IMR-90 (cell line): ENCODE results near the gene ITGA3.

Experiments
- BHLHE40 ChIP-seq: fragments of 150-350 bp; IDR thresholded peaks from 2 replicates; pipeline ENCODE4 v1.6.1; 2016; ENCODE audit warnings: mild to moderate bottlenecking, low read depth, low read length
- CEBPB ChIP-seq: IDR thresholded peaks from 2 replicates; pipeline ENCODE4 v1.6.1; 2012; ENCODE audit warnings: low read depth, low read length, improper control_type of control experiment
- FOS ChIP-seq: fragments of 150-350 bp; IDR thresholded peaks from 2 replicates; pipeline ENCODE4 v1.6.1; 2016; ENCODE audit warnings: low read depth, low read length
- MAFK ChIP-seq: IDR thresholded peaks from 2 replicates; pipeline ENCODE4 v1.6.1; 2012; ENCODE audit warnings: low read depth, low read length, improper control_type of control experiment
- MAZ ChIP-seq: IDR thresholded peaks from 2 replicates; pipeline ENCODE4 v1.6.1; 2012; ENCODE audit warnings: low read depth, mild to moderate bottlenecking, low read length, improper control_type of control experiment, moderate library complexity, borderline replicate concordance
- MXI1 ChIP-seq: IDR thresholded peaks from 2 replicates; pipeline ENCODE4 v1.6.1; 2012; ENCODE audit warnings: low read depth, mild to moderate bottlenecking, low read length, moderate library complexity, borderline replicate concordance
- POLR2A ChIP-seq: IDR thresholded peaks from 2 replicates; pipeline ENCODE4 v1.6.1; 2012; ENCODE audit warnings: mild to moderate bottlenecking, low read depth, low read length
- RAD21 ChIP-seq: IDR thresholded peaks from 2 replicates; pipeline ENCODE4 v1.6.1; 2012; ENCODE audit warnings: low read length, improper control_type of control experiment
- RCOR1 ChIP-seq: IDR thresholded peaks from 2 replicates; pipeline ENCODE4 v1.6.1; 2012; ENCODE audit warnings: mild to moderate bottlenecking, low read length, improper control_type of control experiment; ENCODE audit not compliant: insufficient replicate concordance
- RFX5 ChIP-seq: IDR thresholded peaks from 2 replicates; pipeline ENCODE4 v1.8.0; 2012; ENCODE audit warnings: low read depth, mild to moderate bottlenecking, low read length, moderate library complexity
- SMC3 ChIP-seq: fragments of 150-350 bp; IDR thresholded peaks from 2 replicates; pipeline ENCODE4 v1.6.1; 2016; ENCODE audit warnings: low read depth, mild to moderate bottlenecking, antibody characterized with exemption, low read length, moderate library complexity
- TF ChIP-seq, protein P1 (sequence below): conservative IDR thresholded peaks from 2 replicates; pipeline ENCODE4 v1.5.1; 2012; ENCODE audit warnings: mild to moderate bottlenecking, low read depth, low read length, improper control_type of control experiment
- TF ChIP-seq, protein P2 (sequence below): fragments of 150-350 bp; IDR thresholded peaks from 2 replicates; pipeline ENCODE4 v1.6.1; 2016; ENCODE audit warnings: low read depth, mild to moderate bottlenecking, low read length, moderate library complexity, borderline replicate concordance
- TF ChIP-seq, protein P3 (sequence below): fragments of 150-350 bp; IDR thresholded peaks from 2 replicates; pipeline ENCODE4 v1.6.1; 2017; ENCODE audit warnings: mild to moderate bottlenecking, antibody characterized with exemption, low read length, low read depth

DNA sequence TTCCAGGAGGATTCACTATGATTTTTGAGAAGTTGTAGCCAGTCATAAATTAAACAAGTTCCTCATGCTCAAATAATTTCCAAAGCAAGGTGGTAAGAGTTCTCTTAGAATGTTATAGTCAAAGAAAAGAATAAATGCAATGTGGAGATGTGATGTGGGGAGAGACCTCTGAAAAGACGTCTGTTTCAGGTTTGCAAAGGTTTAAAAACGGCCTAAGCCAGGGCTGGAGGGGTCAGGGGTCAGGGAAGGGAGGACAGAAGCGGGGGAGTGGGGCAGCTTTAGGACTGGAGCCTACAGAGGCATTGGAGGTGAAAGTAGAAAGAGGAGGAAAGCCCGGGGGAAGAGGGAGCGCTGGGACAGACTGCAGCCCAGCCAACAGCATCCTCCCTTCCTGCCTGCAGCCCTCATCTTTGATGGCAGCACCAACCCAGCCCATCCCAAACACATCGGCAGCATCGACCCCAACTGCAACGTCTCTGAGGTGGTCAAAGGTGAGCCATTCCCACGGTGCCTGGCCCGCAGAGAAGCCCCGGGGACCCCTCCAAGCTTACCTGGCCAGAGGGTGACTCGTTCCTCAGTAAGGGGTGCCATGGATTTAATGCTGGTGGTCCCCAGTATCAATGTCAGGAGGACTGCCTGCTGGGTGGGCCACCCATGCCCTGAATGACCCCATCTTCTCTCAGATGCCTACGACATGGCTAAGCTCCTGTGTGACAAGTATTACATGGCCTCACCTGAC is 50.7 kb downstream of the ITGA3 start:
- TF ChIP-seq, protein P1, sequence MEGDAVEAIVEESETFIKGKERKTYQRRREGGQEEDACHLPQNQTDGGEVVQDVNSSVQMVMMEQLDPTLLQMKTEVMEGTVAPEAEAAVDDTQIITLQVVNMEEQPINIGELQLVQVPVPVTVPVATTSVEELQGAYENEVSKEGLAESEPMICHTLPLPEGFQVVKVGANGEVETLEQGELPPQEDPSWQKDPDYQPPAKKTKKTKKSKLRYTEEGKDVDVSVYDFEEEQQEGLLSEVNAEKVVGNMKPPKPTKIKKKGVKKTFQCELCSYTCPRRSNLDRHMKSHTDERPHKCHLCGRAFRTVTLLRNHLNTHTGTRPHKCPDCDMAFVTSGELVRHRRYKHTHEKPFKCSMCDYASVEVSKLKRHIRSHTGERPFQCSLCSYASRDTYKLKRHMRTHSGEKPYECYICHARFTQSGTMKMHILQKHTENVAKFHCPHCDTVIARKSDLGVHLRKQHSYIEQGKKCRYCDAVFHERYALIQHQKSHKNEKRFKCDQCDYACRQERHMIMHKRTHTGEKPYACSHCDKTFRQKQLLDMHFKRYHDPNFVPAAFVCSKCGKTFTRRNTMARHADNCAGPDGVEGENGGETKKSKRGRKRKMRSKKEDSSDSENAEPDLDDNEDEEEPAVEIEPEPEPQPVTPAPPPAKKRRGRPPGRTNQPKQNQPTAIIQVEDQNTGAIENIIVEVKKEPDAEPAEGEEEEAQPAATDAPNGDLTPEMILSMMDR = no peak
- TF ChIP-seq FOS (no peak), POLR2A (no peak), SMC3 (no peak), CEBPB (no peak), RAD21 (no peak), MAZ (no peak), RCOR1 (no peak), MXI1 (no peak), MAFK (no peak), BHLHE40 (no peak), RFX5 (no peak)
- TF ChIP-seq, protein P2, sequence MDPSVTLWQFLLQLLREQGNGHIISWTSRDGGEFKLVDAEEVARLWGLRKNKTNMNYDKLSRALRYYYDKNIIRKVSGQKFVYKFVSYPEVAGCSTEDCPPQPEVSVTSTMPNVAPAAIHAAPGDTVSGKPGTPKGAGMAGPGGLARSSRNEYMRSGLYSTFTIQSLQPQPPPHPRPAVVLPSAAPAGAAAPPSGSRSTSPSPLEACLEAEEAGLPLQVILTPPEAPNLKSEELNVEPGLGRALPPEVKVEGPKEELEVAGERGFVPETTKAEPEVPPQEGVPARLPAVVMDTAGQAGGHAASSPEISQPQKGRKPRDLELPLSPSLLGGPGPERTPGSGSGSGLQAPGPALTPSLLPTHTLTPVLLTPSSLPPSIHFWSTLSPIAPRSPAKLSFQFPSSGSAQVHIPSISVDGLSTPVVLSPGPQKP = no peak
- TF ChIP-seq, protein P3, sequence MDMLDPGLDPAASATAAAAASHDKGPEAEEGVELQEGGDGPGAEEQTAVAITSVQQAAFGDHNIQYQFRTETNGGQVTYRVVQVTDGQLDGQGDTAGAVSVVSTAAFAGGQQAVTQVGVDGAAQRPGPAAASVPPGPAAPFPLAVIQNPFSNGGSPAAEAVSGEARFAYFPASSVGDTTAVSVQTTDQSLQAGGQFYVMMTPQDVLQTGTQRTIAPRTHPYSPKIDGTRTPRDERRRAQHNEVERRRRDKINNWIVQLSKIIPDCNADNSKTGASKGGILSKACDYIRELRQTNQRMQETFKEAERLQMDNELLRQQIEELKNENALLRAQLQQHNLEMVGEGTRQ = no peak
